Type B pancreatic cell (in vitro differentiated cells): ENCODE data around the gene DLST. TPM values are rescaled to one million over a fixed set of nuclear protein-coding genes. Genes with fewer than 3 reads are reported as not detected.

Source experiments
- DNase-seq: peaks from one replicate; pipeline ENCODE4 v3.0.0; 2021; ENCODE audit warnings: mixed read lengths; ENCODE audit not compliant: unreplicated experiment; ENCODE audit errors: extremely low spot score
- H3K27ac Mint-ChIP-seq: 2 replicates; pipeline ENCODE4 v1.8.0; 2021; ENCODE audit warnings: mild to moderate bottlenecking, mixed read lengths
- H3K27me3 Mint-ChIP-seq: 2 replicates; pipeline ENCODE4 v1.8.0; 2021; ENCODE audit warnings: mixed read lengths
- H3K36me3 Mint-ChIP-seq: 2 replicates; pipeline ENCODE4 v1.8.0; 2021; ENCODE audit warnings: mixed read lengths
- H3K4me1 Mint-ChIP-seq: one replicate; pipeline ENCODE4 v1.8.0; 2021; ENCODE audit warnings: mixed read lengths; ENCODE audit not compliant: unreplicated experiment
- H3K4me3 Mint-ChIP-seq: 2 replicates; pipeline ENCODE4 v1.8.0; 2021; ENCODE audit warnings: mild to moderate bottlenecking, mixed read lengths
- H3K9me3 Mint-ChIP-seq: 2 replicates; pipeline ENCODE4 v1.8.0; 2021; ENCODE audit warnings: mixed read lengths
- CTCF ChIP-seq: fragments of 200-600 bp; sonication (generic); conservative IDR thresholded peaks from 2 replicates; pipeline ENCODE4 v1.5.0; 2021; ENCODE audit warnings: antibody characterized with exemption, mild to moderate bottlenecking
- total RNA-seq: library from RNA; stranded (reverse); gene quantifications from 2 replicates; pipeline ENCODE4 v1.2.1, GENCODE V29; 2021; ENCODE audit warnings: low replicate concordance

The DLST gene
- total RNA-seq, 1 donor from 2014 or later: 97.2 TPM

DNA sequence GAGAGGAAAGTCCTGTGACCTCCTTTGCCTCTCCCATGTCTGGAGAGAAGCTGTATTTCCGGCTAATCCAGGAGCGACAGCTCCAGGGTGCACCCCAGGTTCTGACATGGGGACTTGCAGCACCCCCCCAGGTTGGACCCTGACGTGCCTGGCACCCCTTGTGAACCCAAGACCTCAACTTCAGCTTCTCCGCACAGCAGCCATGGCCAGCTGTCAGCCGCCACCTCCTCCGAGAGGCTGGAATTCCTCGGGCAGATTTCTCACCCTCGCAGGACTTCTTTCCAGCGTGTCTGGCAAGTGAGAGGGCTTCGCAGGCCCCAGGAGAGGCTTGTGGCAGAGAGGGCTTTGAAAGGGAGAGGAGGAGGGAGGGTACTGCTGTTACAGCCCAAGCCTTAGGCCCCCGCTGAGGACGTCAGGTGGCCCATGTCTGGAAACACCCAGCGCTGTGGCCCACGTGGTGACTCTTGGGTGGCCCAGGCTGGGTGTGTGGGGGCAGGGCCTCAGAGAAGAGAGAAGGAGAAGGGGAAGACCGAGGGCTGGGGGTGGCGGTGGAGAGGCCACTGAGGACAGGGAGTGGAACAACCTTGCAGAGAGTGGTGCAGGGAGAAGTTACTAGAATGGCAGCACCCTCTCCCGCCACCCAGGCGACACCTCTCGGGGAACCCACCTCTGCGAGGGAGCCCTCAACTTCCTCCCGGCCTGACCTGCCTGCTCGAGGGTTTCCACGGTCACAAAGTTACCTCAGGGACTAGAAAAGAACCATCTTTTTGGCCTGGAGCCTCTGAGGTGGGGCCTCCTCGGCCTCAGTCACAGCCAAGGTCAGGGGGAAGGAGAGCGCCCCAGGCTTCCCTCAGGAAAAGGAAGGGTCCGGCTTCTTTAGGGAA is 53.0 kb downstream of the DLST start:
- H3K27me3 Mint-ChIP-seq: peaks cover 29% of the 10 kb centered on the region
- DNase-seq: no peak
- H3K27ac Mint-ChIP-seq: no peak overlapping the region
- peaks cover 14% of the 10 kb centered on the region for H3K4me1 Mint-ChIP-seq
- no peak for TF ChIP-seq CTCF
- H3K4me3 Mint-ChIP-seq: no peak overlapping the region
- H3K9me3 Mint-ChIP-seq: no peaks in the 10 kb centered on the region
- H3K36me3 Mint-ChIP-seq: no peaks in the 10 kb centered on the region

GRCh38 chr14:74935360-74935680 is 53.6 kb downstream of the DLST start:
- Mint-ChIP-seq H3K27ac (no peak overlapping the region), H3K27me3 (peaks cover 27% of the 10 kb centered on the region), H3K36me3 (no peaks in the 10 kb centered on the region), H3K4me3 (no peak overlapping the region), H3K4me1 (peaks cover 18% of the 10 kb centered on the region), H3K9me3 (no peaks in the 10 kb centered on the region)
- DNase-seq: no peak
- TF ChIP-seq CTCF: no peak

- TF ChIP-seq CTCF: no peak
- no peak for DNase-seq
- no peak overlapping the region for H3K27ac Mint-ChIP-seq
- H3K9me3 Mint-ChIP-seq: no peaks in the 10 kb centered on the region
- no peak overlapping the region for H3K4me3 Mint-ChIP-seq
- no peaks in the 10 kb centered on the region for H3K36me3 Mint-ChIP-seq
- H3K4me1 Mint-ChIP-seq: peaks cover 18% of the 10 kb centered on the region
- peaks cover 23% of the 10 kb centered on the region for H3K27me3 Mint-ChIP-seq
Measured at GRCh38 chr14:74936151-74936550, 54.4 kb downstream of the DLST start.

GRCh38 chr14:74936731-74937130 is 55.0 kb downstream of the DLST start:
- TF ChIP-seq CTCF: no peak
- DNase-seq: no peak
- H3K27me3 Mint-ChIP-seq: peaks cover 23% of the 10 kb centered on the region
- no peak overlapping the region for H3K4me3 Mint-ChIP-seq
- H3K4me1 Mint-ChIP-seq: peaks cover 18% of the 10 kb centered on the region
- no peaks in the 10 kb centered on the region for H3K9me3 Mint-ChIP-seq
- no peak overlapping the region for H3K27ac Mint-ChIP-seq
- H3K36me3 Mint-ChIP-seq: no peaks in the 10 kb centered on the region

GRCh38 chr14:74937171-74937570 is 55.5 kb downstream of the DLST start:
- H3K4me3 Mint-ChIP-seq: no peak overlapping the region
- H3K9me3 Mint-ChIP-seq: no peaks in the 10 kb centered on the region
- no peak for TF ChIP-seq CTCF
- peaks cover 23% of the 10 kb centered on the region for H3K27me3 Mint-ChIP-seq
- peaks cover 18% of the 10 kb centered on the region for H3K4me1 Mint-ChIP-seq
- DNase-seq: no peak
- no peaks in the 10 kb centered on the region for H3K36me3 Mint-ChIP-seq
- H3K27ac Mint-ChIP-seq: no peak overlapping the region
